ENCODE results near the gene WDR45B. TPM values are rescaled to one million over a fixed set of nuclear protein-coding genes. Genes with fewer than 3 reads are reported as not detected.

Gene WDR45B
- total RNA-seq (63.3 and 72.7 TPM in 2 replicates), polyA plus RNA-seq (54.3 and 84.9 TPM in 2 replicates), polyA minus RNA-seq (31.5 and 54.8 TPM in 2 replicates)
- total RNA-seq (2013), result 44.8 TPM

DNA sequence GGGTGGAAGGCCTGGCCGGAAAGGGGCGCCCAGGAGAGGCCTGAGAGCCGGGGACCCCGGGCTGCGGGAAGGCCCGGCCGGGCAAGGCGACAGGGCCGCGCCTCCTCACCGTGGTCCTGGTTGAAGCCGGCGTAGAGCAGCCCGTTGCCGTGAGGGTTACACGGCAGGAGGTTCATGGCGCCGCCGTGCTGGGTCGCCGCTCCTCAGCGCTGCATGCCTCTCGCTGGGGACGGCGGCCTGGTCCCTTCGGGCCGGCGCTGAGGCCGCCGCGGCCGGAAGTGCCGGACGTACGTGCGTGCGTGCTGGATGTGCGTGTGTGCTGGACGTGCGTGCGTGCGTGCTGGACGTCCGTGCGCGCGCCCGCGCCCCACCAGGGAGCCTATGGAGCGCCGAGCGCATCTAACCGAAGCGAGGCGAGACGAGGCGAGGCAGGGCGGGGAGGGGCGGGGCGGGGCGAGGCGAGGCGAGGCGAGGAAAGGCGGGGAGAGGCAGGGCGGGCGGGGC lies at the start of gene WDR45B:
Gene WDR45B (minus strand): TSS at position 280 of the 504 bp plus-strand sequence. CDS start 104 bp downstream, at position 176.
- peak within 1 kb of the TSS; percentile 83 to 89 for H3K27ac ChIP-seq (ENCODE audit: low read length in 2 of 2)
- CTCF ChIA-PET, result no interaction called here
- intact Hi-C loops (cut with micrococcal nuclease), result loop anchor here (1.0 to 5.0 kb wide), 4 partner anchors 55 to 229 kb away; partner anchors contain the start of genes FN3KRP, HEXD, OGFOD3 and TBCD

DNA sequence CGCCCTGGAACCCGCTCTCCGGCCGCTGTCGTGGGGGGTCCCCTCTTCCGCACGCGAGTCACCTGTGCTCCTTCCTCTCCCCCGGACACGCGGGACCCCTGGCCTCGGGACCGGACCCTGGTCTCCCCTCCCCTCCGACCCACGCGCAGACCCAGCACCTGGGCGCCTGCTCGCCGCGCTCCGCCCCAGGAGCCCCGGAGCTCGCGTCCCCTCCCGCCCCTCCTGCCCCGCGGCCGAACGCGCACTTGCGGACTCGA lies 49.5 kb upstream of the WDR45B start:
- Histone ChIP-seq H3K36me3 (replicated peaks in 1 of 2; ENCODE audit: control extremely low read depth in 1 of 2, control insufficient read depth in 1 of 2, extremely low read depth in 1 of 2, insufficient read depth in 2 of 2, low read length in 1 of 2) (no peaks in the 10 kb centered on the region), H3K9me3 (ENCODE audit: control extremely low read depth in 1 of 3, control insufficient read depth in 2 of 3, insufficient read depth in 1 of 3, low read length in 2 of 3) (peaks cover 0 to 28% (median 7%) of the 10 kb centered on the region in 3 donors), H4K20me1 (ENCODE audit: control insufficient read depth, insufficient read depth, low read length, poor library complexity, severe bottlenecking) (peaks cover 5% of the 10 kb centered on the region), H3K4me1 (ENCODE audit: control insufficient read depth in 2 of 2, insufficient read depth in 2 of 2, low read length in 2 of 2) (peaks cover 8 to 16% of the 10 kb centered on the region in 2 donors), H3K4me2 (replicated peaks; ENCODE audit: low read depth, low read length, poor library complexity, severe bottlenecking) (peak overlapping the region; percentile 95), H3K79me2 (ENCODE audit: control insufficient read depth, insufficient read depth, low read length) (peaks cover 3% of the 10 kb centered on the region), H3K9ac (ENCODE audit: low read length) (peak overlapping the region; percentile 62), H3K27me3 (replicated peaks in 1 of 4; ENCODE audit: control extremely low read depth in 1 of 4, control insufficient read depth in 3 of 4, insufficient read depth in 4 of 4, low read length in 3 of 4) (peaks cover 0 to 11% (median 3%) of the 10 kb centered on the region in 4 experiments), H2AFZ (ENCODE audit: insufficient read depth, low read depth, low read length, poor library complexity, severe bottlenecking) (peak overlapping the region; percentile 68), H3K4me3 (ENCODE audit: control extremely low read depth in 1 of 5, extremely low read depth in 1 of 5, insufficient read depth in 1 of 5, low read depth in 2 of 5, low read length in 4 of 5) (peak overlapping the region in 4 of 5 experiments; percentile 20 to 70 (median 59)), H3K27ac (ENCODE audit: low read length in 2 of 2) (no peak overlapping the region)
- WGBS (ENCODE audit: insufficient coverage), result under 1% methylated on average over 32 of the region's 32 CpGs
- TF ChIP-seq, protein P1, sequence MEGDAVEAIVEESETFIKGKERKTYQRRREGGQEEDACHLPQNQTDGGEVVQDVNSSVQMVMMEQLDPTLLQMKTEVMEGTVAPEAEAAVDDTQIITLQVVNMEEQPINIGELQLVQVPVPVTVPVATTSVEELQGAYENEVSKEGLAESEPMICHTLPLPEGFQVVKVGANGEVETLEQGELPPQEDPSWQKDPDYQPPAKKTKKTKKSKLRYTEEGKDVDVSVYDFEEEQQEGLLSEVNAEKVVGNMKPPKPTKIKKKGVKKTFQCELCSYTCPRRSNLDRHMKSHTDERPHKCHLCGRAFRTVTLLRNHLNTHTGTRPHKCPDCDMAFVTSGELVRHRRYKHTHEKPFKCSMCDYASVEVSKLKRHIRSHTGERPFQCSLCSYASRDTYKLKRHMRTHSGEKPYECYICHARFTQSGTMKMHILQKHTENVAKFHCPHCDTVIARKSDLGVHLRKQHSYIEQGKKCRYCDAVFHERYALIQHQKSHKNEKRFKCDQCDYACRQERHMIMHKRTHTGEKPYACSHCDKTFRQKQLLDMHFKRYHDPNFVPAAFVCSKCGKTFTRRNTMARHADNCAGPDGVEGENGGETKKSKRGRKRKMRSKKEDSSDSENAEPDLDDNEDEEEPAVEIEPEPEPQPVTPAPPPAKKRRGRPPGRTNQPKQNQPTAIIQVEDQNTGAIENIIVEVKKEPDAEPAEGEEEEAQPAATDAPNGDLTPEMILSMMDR (IDR thresholded peaks at IDR 0.05), result no peak
- no peak for TF ChIP-seq EZH2 (IDR thresholded peaks at IDR 0.05; ENCODE audit: borderline replicate concordance, insufficient read depth, low read depth, low read length, poor library complexity, severe bottlenecking)
- ChIA-PET POLR2A (interaction anchor here (1.1 kb wide), 1 partner anchor 19 kb away, joined by 4 read pairs; the partner anchor contains the start of gene FN3KRP), CTCF (interaction anchor here (0.9 kb wide), 1 partner anchor 10 kb away, joined by 3 read pairs; no protein-coding TSS in a partner anchor)
- DNase-seq (peak; percentile 43), ATAC-seq (ENCODE audit: low read depth) (no peak)
- intact Hi-C loops (cut with micrococcal nuclease), result loop anchor here (1.0 kb wide), 2 partner anchors 19 to 54 kb away; partner anchors contain the start of gene FN3KRP
- no peak overlapping the region for H3K27ac Mint-ChIP-seq
- H3K9me3 Mint-ChIP-seq (ENCODE audit: insufficient read depth), result peaks cover 6% of the 10 kb centered on the region
- H3K4me1 Mint-ChIP-seq, result peaks cover 10% of the 10 kb centered on the region
- H3K4me3 Mint-ChIP-seq, result peak overlapping the region; percentile 96
- H3K27me3 Mint-ChIP-seq, result peaks cover 4% of the 10 kb centered on the region

More for the DNA sequence above, at the start of gene WDR45B:
- Histone ChIP-seq H3K79me2 (ENCODE audit: control insufficient read depth, insufficient read depth, low read length) (peaks cover 43% of the 10 kb centered on the region), H3K36me3 (replicated peaks in 1 of 2; ENCODE audit: control extremely low read depth in 1 of 2, control insufficient read depth in 1 of 2, extremely low read depth in 1 of 2, insufficient read depth in 2 of 2, low read length in 1 of 2) (peaks cover 0 to 10% of the 10 kb centered on the region in 2 experiments), H3K4me2 (replicated peaks; ENCODE audit: low read depth, low read length, poor library complexity, severe bottlenecking) (peak within 1 kb of the TSS; percentile 93), H2AFZ (ENCODE audit: insufficient read depth, low read depth, low read length, poor library complexity, severe bottlenecking) (peak within 1 kb of the TSS; percentile 48), H3K9ac (ENCODE audit: low read length) (peak within 1 kb of the TSS; percentile 70), H3K4me3 (ENCODE audit: control extremely low read depth in 1 of 5, extremely low read depth in 1 of 5, insufficient read depth in 1 of 5, low read depth in 2 of 5, low read length in 4 of 5) (peak within 1 kb of the TSS; percentile 41 to 85 (median 75)), H3K9me3 (ENCODE audit: control extremely low read depth in 1 of 3, control insufficient read depth in 2 of 3, insufficient read depth in 1 of 3, low read length in 2 of 3) (no peaks in the 10 kb centered on the region), H3K4me1 (ENCODE audit: control insufficient read depth in 2 of 2, insufficient read depth in 2 of 2, low read length in 2 of 2) (peaks cover 15 to 20% of the 10 kb centered on the region in 2 donors), H3K27me3 (replicated peaks in 1 of 4; ENCODE audit: control extremely low read depth in 1 of 4, control insufficient read depth in 3 of 4, insufficient read depth in 4 of 4, low read length in 3 of 4) (no peaks in the 10 kb centered on the region), H4K20me1 (ENCODE audit: control insufficient read depth, insufficient read depth, low read length, poor library complexity, severe bottlenecking) (peaks cover 51% of the 10 kb centered on the region)
- Mint-ChIP-seq H3K27ac (peak within 1 kb of the TSS; percentile 97), H3K9me3 (ENCODE audit: insufficient read depth) (no peaks in the 10 kb centered on the region), H3K27me3 (no peaks in the 10 kb centered on the region), H3K4me1 (peaks cover 23% of the 10 kb centered on the region), H3K4me3 (peak within 1 kb of the TSS; percentile 92)
- under 1% methylated on average over 49 of the region's 67 CpGs for WGBS (ENCODE audit: insufficient coverage)
- POLR2A ChIA-PET, result no interaction called here
- DNase-seq (peak; percentile 96), ATAC-seq (ENCODE audit: low read depth) (peak; percentile 89)
- TF ChIP-seq, protein P1 (IDR thresholded peaks at IDR 0.05), result no peak
- no peak for TF ChIP-seq EZH2 (IDR thresholded peaks at IDR 0.05; ENCODE audit: borderline replicate concordance, insufficient read depth, low read depth, low read length, poor library complexity, severe bottlenecking)
